Astrocyte (in vitro differentiated cells and primary cell): ENCODE results near the gene COL5A2. TPM values are rescaled to one million over a fixed set of nuclear protein-coding genes. Genes with fewer than 3 reads are reported as not detected.

Source experiments
- DNase-seq: peaks from one replicate; pipeline ENCODE4 v3.0.0-alpha.2; 2010; ENCODE audit warnings: low read depth
- FAIRE-seq: peaks from 2 replicates; lab custom pipeline; 2011; peaks lifted over from hg19 to GRCh38; lab: Jason Lieb, UNC
- H2AFZ ChIP-seq: 2 replicates; pipeline ENCODE4 v1.6.0; 2012; ENCODE audit warnings: low read depth, low read length, inconsistent platforms
- H3K27ac ChIP-seq: 2 replicates; pipeline ENCODE4 v1.5.1; 2011; ENCODE audit warnings: low read depth, low read length, inconsistent platforms
- H3K27me3 ChIP-seq: 2 replicates; pipeline ENCODE4 v1.6.0; 2011; ENCODE audit warnings: low read length, inconsistent platforms; ENCODE audit not compliant: insufficient read depth
- H3K36me3 ChIP-seq: 2 replicates; pipeline ENCODE4 v1.5.1; 2011; ENCODE audit warnings: low read length, inconsistent platforms; ENCODE audit not compliant: insufficient read depth
- H3K4me1 ChIP-seq: 2 replicates; pipeline ENCODE4 v1.5.1; 2011; ENCODE audit warnings: low read length, inconsistent platforms; ENCODE audit not compliant: insufficient read depth
- H3K4me2 ChIP-seq: 2 replicates; pipeline ENCODE4 v1.6.0; 2012; ENCODE audit warnings: low read length, inconsistent platforms
- H3K4me3 ChIP-seq: 2 replicates; pipeline ENCODE4 v1.5.1; 2011; ENCODE audit warnings: low read depth, mild to moderate bottlenecking, low read length, inconsistent platforms; ENCODE audit not compliant: insufficient read depth
- H3K79me2 ChIP-seq: 2 replicates; pipeline ENCODE4 v1.6.0; 2012; ENCODE audit warnings: mild to moderate bottlenecking, low read length, inconsistent platforms; ENCODE audit not compliant: insufficient read depth
- H3K9ac ChIP-seq: 2 replicates; pipeline ENCODE4 v1.6.0; 2012; ENCODE audit warnings: mild to moderate bottlenecking, low read length, inconsistent platforms
- H3K9me3 ChIP-seq: 2 replicates; pipeline ENCODE4 v1.5.1; 2012; ENCODE audit warnings: low read depth, mild to moderate bottlenecking, low read length, inconsistent platforms; ENCODE audit not compliant: insufficient read depth
- H4K20me1 ChIP-seq: 2 replicates; pipeline ENCODE4 v1.6.0; 2012; ENCODE audit warnings: low read length, inconsistent platforms; ENCODE audit not compliant: insufficient read depth
- H3K27ac Mint-ChIP-seq: one replicate; pipeline ENCODE4 v1.8.0; 2021; ENCODE audit warnings: mild to moderate bottlenecking, mixed read lengths; ENCODE audit not compliant: unreplicated experiment
- H3K27me3 Mint-ChIP-seq: one replicate; pipeline ENCODE4 v1.8.0; 2021; ENCODE audit warnings: low read depth, mixed read lengths; ENCODE audit not compliant: unreplicated experiment
- H3K36me3 Mint-ChIP-seq: one replicate; pipeline ENCODE4 v1.8.0; 2021; ENCODE audit warnings: low read depth, mixed read lengths; ENCODE audit not compliant: unreplicated experiment
- H3K4me1 Mint-ChIP-seq: one replicate; pipeline ENCODE4 v1.8.0; 2021; ENCODE audit warnings: low read depth, mixed read lengths; ENCODE audit not compliant: unreplicated experiment
- H3K4me3 Mint-ChIP-seq: one replicate; pipeline ENCODE4 v1.8.0; 2021; ENCODE audit warnings: mild to moderate bottlenecking, moderate library complexity, mixed read lengths; ENCODE audit not compliant: unreplicated experiment
- H3K9me3 Mint-ChIP-seq: one replicate; pipeline ENCODE4 v1.8.0; 2021; ENCODE audit warnings: mild to moderate bottlenecking, mixed read lengths; ENCODE audit not compliant: unreplicated experiment
- EZH2 ChIP-seq: IDR thresholded peaks from 2 replicates; pipeline ENCODE4 v1.6.1; 2012; ENCODE audit warnings: mild to moderate bottlenecking, low read length, inconsistent platforms; ENCODE audit not compliant: insufficient read depth
- total RNA-seq: library from RNA; stranded (reverse); gene quantifications from 2 replicates; pipeline ENCODE4 v1.2.1, GENCODE V29; 2021
- TF ChIP-seq, protein P1 (sequence below): IDR thresholded peaks from 2 replicates; pipeline ENCODE4 v1.5.1; 2011; ENCODE audit warnings: low read depth, mild to moderate bottlenecking, inconsistent platforms, low read length, moderate library complexity; ENCODE audit not compliant: insufficient read depth

The COL5A2 gene
- total RNA-seq, 1 donor from 2014 or later: 429 TPM

- Histone ChIP-seq H3K27me3 (no peaks in the 10 kb centered on the region), H3K4me1 (peaks cover 19% of the 10 kb centered on the region), H3K9me3 (no peaks in the 10 kb centered on the region), H3K4me2 (no peak overlapping the region), H3K9ac (no peak overlapping the region), H3K79me2 (peaks cover 94% of the 10 kb centered on the region), H4K20me1 (no peaks in the 10 kb centered on the region), H2AFZ (no peak overlapping the region), H3K36me3 (no peaks in the 10 kb centered on the region), H3K27ac (no peak overlapping the region), H3K4me3 (no peak overlapping the region)
- H3K36me3 Mint-ChIP-seq: peaks cover 13% of the 10 kb centered on the region
- peaks cover 2% of the 10 kb centered on the region for H3K9me3 Mint-ChIP-seq
- no peak for DNase-seq
- no peaks in the 10 kb centered on the region for H3K27me3 Mint-ChIP-seq
- no peak overlapping the region for H3K4me3 Mint-ChIP-seq
- H3K4me1 Mint-ChIP-seq: peaks cover 36% of the 10 kb centered on the region
- TF ChIP-seq, protein P1, sequence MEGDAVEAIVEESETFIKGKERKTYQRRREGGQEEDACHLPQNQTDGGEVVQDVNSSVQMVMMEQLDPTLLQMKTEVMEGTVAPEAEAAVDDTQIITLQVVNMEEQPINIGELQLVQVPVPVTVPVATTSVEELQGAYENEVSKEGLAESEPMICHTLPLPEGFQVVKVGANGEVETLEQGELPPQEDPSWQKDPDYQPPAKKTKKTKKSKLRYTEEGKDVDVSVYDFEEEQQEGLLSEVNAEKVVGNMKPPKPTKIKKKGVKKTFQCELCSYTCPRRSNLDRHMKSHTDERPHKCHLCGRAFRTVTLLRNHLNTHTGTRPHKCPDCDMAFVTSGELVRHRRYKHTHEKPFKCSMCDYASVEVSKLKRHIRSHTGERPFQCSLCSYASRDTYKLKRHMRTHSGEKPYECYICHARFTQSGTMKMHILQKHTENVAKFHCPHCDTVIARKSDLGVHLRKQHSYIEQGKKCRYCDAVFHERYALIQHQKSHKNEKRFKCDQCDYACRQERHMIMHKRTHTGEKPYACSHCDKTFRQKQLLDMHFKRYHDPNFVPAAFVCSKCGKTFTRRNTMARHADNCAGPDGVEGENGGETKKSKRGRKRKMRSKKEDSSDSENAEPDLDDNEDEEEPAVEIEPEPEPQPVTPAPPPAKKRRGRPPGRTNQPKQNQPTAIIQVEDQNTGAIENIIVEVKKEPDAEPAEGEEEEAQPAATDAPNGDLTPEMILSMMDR: no peak
- TF ChIP-seq EZH2: no peak
- no peak overlapping the region for H3K27ac Mint-ChIP-seq
- FAIRE-seq: no peak
Measured at GRCh38 chr2:189125195-189125594, 54.4 kb downstream of the COL5A2 start.

- no peak overlapping the region for H3K4me2 ChIP-seq
- H3K9ac ChIP-seq: no peak overlapping the region
- no peak overlapping the region for H3K27ac ChIP-seq
- Mint-ChIP-seq H3K27ac (no peak overlapping the region), H3K4me3 (no peak overlapping the region), H3K4me1 (peaks cover 28% of the 10 kb centered on the region), H3K36me3 (peaks cover 13% of the 10 kb centered on the region), H3K9me3 (peaks cover 2% of the 10 kb centered on the region), H3K27me3 (no peaks in the 10 kb centered on the region)
- peaks cover 10% of the 10 kb centered on the region for H3K4me1 ChIP-seq
- H3K4me3 ChIP-seq: no peak overlapping the region
- H2AFZ ChIP-seq: no peak overlapping the region
- H3K36me3 ChIP-seq: no peaks in the 10 kb centered on the region
- FAIRE-seq: no peak
- TF ChIP-seq, protein P1: no peak
- no peak for TF ChIP-seq EZH2
- H3K79me2 ChIP-seq: peaks cover 97% of the 10 kb centered on the region
- DNase-seq: peak; percentile 22
- no peaks in the 10 kb centered on the region for H3K9me3 ChIP-seq
- no peaks in the 10 kb centered on the region for H3K27me3 ChIP-seq
- H4K20me1 ChIP-seq: no peaks in the 10 kb centered on the region
Measured at GRCh38 chr2:189124175-189124574, 55.4 kb downstream of the COL5A2 start.

DNA sequence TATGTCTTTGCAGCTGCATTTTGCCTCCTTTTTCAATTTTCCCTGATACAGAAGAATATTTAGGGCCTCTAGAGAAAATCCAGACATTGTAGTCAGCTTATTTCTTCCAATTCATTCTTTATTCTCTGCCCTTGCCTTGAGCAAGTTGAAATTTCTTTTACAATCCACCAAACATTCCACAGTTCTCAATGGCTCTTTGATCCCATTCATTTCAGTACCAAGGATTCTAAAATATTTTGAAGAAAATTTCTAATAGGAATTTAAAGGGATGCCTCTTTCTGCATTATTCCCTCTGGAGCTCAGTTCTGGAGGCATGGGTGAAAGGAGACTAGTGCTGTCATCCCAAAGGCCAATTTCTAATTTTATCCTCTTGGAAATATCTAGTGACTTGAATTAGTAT, 61.2 kb downstream of the COL5A2 start:
- no peak overlapping the region for H3K4me3 ChIP-seq
- no peaks in the 10 kb centered on the region for H3K27me3 ChIP-seq
- DNase-seq: no peak
- H3K9ac ChIP-seq: no peak overlapping the region
- H3K9me3 ChIP-seq: no peaks in the 10 kb centered on the region
- H3K36me3 ChIP-seq: no peaks in the 10 kb centered on the region
- H3K27ac ChIP-seq: no peak overlapping the region
- TF ChIP-seq EZH2: no peak
- TF ChIP-seq, protein P1: no peak
- no peak overlapping the region for H3K4me2 ChIP-seq
- FAIRE-seq: no peak
- H2AFZ ChIP-seq: no peak overlapping the region
- H3K4me3 Mint-ChIP-seq: no peak overlapping the region
- peaks cover 47% of the 10 kb centered on the region for H3K4me1 Mint-ChIP-seq
- H3K79me2 ChIP-seq: peaks cover 91% of the 10 kb centered on the region
- peaks cover 3% of the 10 kb centered on the region for H3K36me3 Mint-ChIP-seq
- H3K4me1 ChIP-seq: peaks cover 17% of the 10 kb centered on the region
- no peak overlapping the region for H3K27ac Mint-ChIP-seq
- peaks cover 6% of the 10 kb centered on the region for H4K20me1 ChIP-seq
- H3K9me3 Mint-ChIP-seq: peaks cover 2% of the 10 kb centered on the region
- no peaks in the 10 kb centered on the region for H3K27me3 Mint-ChIP-seq
